ENCODE data around the gene KCNB1.

- TF ChIP-seq POLR2A (IDR thresholded peaks at IDR 0.05) (no peak), CTCF (IDR thresholded peaks at IDR 0.05) (no peak), POLR2AphosphoS5 (IDR thresholded peaks at IDR 0.05) (peak; percentile 64 to 79 (median 71)), EP300 (IDR thresholded peaks at IDR 0.05; ENCODE audit: low read depth) (peak; percentile 65)
Observed at GRCh38 chr20:49395183-49395582, 87.3 kb downstream of the KCNB1 start.

All from transverse colon (tissue), 4 donors.